Subcutaneous adipose tissue (tissue), 4 donors: ENCODE data around the gene ERC2. TPM values are rescaled to one million over a fixed set of nuclear protein-coding genes. Genes with fewer than 3 reads are reported as not detected.

ENCODE experiments used
- total RNA-seq, 4 donors: library from RNA; depleted of rRNA; stranded (reverse); fragments of >200 nt; gene quantifications; one replicate each; pipeline ENCODE4 v1.1.0, GENCODE V29; 2016
- TF ChIP-seq, protein P1 (sequence below): fragments of 450-650 bp; IDR thresholded peaks from one replicate; pipeline ENCODE4 v1.5.1; 2016; ENCODE audit warnings: low read depth, mild to moderate bottlenecking, control low read depth, antibody characterized with exemption, moderate library complexity

ERC2 gene
- total RNA-seq, 4 donors from 2014 or later: 1.1 TPM; not detected in 3

DNA sequence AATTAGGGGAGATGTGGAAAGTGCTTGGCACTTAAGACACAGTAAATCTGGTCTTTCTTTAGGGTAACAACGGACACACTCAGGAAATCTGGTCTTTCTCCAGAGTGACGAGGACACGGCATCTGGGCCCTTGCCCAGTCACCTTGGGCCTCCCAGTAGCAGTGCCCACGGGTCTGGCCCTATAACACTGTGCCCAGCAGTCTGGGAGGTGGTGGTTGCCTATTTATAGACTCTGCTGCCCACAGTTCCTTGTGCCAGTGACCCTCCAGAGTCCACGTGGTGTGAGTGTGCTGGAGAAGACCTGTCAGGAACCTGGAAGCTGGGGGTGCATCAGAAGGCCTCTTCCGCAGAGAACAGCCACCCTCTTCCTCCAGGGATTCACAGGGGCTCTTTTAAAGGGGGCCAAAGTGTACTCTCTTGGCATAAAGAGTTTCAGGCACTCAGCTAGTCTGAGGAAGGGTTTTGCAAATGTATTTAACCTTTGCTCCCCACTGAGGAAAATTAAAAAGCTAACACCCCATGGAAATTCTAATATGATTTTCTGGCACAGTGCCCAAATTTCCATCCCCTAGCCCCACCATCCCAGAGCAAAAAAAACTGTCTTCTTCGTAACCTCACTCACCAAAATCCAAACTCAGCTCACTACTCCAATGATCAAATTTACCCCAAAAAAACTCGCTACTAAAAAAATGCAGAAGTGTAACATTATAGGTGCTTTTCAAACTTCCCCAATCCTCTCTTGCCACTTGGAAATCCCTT is 996.6 kb downstream of the ERC2 start:
- TF ChIP-seq, protein P1, sequence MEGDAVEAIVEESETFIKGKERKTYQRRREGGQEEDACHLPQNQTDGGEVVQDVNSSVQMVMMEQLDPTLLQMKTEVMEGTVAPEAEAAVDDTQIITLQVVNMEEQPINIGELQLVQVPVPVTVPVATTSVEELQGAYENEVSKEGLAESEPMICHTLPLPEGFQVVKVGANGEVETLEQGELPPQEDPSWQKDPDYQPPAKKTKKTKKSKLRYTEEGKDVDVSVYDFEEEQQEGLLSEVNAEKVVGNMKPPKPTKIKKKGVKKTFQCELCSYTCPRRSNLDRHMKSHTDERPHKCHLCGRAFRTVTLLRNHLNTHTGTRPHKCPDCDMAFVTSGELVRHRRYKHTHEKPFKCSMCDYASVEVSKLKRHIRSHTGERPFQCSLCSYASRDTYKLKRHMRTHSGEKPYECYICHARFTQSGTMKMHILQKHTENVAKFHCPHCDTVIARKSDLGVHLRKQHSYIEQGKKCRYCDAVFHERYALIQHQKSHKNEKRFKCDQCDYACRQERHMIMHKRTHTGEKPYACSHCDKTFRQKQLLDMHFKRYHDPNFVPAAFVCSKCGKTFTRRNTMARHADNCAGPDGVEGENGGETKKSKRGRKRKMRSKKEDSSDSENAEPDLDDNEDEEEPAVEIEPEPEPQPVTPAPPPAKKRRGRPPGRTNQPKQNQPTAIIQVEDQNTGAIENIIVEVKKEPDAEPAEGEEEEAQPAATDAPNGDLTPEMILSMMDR: no peak

DNA sequence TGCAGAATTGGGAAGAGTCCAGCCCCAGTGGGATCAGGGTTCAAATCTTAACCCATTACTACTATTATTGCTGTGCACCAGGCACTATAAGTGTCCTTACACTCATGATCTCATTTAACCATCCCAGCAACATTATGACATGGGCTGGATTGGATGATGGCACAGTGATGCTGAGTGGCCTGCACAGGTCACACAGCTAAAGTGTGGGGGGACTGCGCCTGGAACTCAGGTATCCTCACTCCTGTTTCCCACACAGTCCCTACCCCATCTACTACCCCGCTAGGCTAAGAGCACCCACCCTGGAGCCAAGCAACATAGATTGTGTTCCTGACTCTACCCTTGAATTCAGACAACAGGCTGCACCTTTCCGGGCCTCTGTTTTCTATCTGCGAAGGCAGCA is 997.2 kb downstream of the ERC2 start:
- TF ChIP-seq, protein P1: no peak

DNA sequence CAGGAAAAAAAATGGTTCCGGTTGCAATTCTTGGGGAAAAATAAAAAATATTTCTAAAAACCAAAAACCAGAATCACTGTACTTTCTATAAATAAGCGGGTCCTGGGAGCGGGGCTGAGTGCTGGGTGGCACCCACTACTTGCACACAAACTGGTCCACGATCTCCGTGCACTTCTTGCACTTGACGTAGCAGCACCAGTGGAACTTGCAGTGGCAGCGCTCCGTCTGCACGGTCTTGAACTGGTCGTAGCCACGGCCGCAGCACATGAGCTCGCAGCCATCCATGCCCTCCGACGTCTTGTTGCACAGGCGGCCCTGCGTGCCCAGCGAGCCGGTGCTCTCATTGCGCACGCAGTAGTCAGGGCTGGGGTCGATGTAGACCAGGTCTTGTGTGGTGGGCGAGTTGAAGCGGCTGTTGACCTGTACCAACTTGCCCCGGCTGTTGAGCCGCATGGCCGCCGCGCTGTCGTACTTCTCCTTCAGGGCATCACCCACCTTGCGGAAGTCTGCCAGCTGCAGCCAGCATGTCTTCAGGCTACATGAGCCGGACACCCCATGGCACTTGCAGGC is 998.2 kb downstream of the ERC2 start:
- TF ChIP-seq, protein P1: no peak

DNA sequence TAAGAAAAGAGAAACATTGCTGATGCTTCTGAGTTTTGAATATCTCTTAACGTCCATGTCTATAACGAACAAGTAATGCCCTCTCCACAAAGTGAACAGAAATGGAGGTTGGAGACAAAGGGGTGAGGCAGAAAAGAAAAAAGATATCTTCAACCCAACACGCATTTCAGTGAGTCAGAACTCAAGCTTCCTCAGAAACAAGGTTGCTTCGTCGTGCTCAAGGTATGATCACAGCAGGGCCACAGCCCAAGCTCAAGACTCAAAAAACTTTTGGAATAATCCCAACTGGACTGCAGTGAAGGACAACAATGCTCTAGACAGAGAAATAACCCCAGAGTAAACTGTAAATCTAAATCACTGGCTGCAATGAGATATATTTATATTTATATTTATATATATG is 1000.0 kb downstream of the ERC2 start:
- TF ChIP-seq, protein P1: no peak

DNA sequence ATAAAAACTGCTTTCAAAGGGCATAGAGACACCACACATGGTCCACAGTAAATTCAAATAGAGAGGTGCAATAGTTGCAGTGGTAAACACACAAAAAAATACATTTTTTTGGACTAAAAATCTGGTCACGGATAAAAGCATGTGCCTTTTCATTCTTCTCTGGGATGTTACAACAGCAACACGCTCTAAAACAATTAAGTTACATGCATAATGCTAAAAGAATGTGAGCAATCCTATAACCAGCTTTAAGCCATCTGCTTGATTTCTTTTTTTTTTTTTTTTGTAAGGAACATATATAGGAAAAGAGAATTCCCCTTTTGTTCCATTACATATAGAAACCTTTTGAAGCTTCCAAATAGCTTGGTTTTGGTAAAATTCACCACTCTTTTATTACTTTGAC is 1001.2 kb downstream of the ERC2 start:
- TF ChIP-seq, protein P1: no peak

DNA sequence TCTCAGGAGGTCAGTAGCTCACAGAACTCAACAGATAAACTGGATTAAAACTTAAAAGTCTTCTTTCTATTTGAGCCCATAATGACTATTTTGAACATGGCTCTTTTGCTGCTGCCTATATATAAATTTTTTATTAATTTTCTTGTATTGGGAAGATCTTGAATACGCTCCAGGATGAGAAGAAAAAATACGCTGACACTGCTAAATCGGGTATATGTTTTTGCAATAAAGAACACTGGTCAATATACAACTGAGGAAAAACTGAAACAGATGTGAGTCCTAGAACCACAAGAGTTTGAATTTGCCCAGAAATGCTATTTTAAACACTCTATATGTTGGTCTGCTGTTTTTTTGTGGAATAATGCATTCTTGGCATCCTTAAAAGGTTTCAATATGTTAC is 1001.7 kb downstream of the ERC2 start:
- TF ChIP-seq, protein P1: no peak

DNA sequence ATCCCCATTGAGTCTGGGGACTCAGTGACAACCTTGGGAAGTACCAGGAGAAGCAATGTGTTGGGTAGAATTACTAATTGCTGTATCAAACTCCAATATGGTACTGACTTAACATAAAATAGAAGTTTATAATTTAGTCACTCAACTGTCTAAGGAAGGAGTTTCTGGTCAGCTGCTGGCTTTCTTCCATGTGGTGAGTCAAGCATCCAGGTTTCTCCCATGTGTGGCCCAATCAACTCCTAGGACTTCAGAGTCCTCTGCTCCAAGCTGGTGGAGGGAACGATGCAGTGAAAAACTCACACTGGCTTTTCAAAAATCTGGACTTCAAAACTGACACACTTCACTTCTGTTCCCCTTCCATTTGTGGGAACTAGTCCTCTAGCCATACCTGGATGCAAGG is 1006.4 kb downstream of the ERC2 start:
- TF ChIP-seq, protein P1: no peak
